ENCODE data around the gene POLR2J.

POLR2J gene

DNA sequence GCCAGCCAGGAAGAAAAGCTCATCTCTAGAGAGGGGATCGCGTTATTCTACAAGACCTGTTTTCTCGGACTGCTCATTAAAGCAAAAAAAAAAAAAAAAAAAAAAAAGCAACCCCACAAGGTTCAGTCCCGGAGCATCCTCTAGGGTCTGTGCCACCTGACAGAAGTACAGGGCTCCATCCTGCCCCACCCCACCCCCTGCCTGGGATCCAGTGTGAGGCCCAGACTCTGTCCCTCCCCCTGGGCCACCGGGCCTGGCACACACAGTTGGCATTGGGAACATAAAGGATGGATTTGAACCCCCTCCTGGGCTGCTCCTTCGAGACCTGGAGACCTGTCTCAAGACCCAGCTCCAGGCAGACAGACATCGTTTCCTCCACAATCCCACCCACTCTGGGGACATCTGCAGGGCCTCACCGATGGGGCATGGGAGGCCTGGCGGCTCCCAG, 44.7 kb downstream of the POLR2J start:
- no peak for DNase-seq

- no peak for DNase-seq
Observed at GRCh38 chr7:102433219-102434038, 45.3 kb downstream of the POLR2J start, which contains the start of gene ORAI2. ORAI2 (plus strand) TSS chr7:102433575; CDS start chr7:102438957, 5,382 bp downstream.

DNA sequence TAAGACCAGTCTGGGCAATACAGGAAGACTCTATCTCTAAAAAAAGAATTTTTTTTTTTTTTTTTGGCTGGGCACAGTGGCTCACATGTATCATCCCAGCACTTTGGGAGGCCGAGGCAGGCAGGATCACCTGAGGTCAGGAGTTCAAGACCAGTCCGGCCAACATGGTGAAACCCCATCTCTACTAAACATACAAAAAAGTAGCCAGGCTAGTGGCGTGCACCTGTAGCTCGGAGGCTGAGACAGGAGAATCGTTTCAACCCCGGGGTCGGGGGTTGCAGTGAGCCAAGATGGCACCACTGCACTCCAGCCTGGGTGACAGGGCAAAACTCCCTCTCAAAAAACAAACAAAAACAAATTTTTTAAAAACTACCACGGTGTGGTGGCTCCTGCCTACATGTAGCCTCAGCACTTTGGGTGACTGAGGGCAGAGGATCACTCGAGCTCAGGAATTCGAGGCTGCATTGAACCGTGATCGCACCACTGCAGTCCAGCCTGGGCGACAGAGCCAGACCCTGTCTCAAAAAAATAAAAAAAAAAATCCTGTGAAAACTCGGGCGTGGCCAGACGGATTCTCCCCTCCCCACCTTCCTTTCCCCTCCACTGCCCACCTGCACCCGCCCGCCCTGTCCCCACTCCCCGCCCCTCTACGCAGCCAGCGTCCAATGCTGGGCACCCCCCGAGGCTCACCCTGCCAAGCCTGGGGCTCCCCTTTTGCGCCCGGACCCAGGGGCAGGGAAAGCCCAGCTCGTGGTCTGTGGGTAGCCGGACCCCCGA, 46.1 kb downstream of the POLR2J start:
- DNase-seq, result no peak

DNA sequence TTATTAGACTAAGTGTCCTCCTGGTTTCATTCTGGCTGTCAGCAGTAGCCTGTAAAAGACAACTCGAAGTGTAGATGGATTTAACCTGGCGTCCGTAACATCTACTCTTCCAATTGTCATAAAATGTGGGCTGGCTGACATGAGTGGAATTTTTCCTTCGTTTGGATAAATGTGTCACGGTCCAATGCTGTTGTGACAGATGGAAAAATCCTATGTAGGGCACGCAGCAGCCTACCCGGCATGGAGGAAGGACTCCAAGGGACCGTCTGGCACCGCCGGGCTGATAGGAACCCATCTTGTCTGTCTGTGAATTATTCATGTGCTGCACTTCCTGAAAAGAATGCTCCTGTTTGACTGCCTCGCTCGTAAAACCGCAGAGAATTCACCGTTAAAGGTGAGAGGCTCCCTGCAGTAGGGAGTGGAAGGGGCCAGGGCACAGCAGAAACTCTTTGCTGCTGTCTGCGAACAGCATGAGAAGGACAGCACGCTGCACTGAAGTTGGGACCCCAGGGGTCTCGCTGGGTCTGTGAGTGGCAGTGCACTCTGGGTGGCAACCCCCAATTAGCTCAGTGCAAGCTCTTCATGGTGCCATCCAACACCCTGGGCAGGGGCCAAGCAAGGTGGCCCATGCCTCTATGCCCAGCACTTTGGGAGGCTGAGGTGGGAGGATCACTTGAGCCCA, 47.0 kb downstream of the POLR2J start:
- no peak for DNase-seq

DNA sequence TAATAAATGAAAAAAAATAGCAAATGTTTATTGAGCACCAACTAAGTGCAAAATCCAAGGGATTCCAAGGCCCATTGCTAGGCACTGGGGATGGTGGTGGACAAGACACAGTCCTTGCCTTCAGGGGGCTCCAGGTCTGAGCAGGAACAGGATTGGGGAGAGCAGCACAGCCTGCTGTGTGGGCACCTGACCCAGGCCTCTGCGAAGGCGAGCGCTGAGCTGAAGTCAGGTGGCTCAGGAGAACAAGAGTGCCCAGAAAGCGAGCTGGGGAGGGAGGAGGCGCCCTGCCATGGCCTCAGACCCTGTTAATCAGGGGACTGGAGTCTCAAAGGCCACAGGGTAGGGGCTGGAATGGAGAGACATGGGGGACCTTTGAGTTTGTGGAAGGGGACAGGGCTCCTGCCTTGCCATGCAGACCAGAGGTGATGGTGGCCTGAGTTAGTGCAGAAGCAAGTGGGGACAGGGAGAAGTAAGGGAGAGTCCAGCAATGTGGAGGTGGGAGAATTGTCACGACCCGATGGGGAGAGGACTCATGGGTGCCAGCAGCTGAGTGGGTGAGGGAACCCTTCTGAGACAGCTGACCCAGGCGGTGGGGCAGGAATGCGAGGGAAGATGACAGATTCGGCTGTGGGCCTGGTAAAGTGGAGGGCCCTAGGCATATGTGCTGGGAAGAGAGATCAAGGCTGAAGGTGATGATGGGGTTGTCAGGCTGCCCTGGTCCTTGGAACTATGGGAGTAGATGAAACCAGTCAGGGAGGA, 49.4 kb downstream of the POLR2J start:
- DNase-seq, result no peak

DNA sequence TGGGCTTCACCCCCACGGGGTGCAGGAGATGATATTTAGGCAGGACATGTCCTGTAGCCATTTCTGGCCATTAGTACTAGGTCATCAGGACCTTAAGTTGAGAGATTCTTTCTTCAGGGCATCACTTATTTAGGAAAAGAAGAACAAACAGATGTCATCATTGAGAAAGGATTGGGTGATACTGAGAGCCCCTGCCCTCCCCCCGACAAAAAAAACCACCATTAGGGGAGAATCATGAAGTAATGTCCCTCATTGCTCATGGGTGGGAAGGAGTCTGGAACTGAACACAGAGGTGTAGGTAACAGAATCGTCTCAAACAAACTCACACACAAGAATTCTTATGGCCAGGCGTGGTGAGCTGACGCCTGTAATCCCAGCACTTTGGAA, 51.7 kb downstream of the POLR2J start:
- DNase-seq, result no peak

DNA sequence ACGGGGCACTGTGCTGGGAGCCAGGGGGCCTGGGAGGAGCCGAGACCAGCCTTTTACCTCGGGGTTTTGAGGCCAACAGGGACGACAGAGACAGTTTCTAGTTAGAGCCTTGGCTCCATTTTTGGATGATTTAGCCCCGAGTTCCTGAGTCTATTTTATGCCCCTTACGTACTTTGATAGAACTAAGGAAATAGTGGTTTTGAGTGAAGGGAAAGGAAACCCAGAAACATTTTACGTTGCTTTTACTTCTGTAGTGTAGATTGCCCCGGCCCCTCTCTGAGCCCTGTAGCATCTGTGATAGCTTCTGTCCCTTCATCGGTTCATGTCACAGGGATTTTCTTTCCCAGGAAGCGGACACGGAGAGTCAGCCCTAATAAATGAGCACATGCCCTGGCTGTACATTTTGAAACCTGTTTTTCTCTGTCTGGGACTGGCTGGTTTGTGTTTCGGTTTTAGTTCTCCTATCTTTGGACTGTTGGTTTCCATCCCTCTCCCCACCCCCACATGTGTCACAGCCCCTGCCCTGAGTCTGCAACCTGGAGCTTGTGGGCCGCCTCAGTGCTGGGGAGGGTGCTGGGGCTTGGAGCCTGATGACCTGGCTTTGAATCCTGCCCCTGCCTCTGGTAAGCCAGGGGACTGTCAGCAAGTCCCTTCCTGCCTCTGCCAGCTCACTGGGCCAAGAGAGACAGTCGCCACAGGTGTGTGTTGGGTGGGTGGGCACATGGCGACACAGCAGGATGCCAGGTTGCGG, 52.3 kb downstream of the POLR2J start:
- DNase-seq, result no peak

DNA sequence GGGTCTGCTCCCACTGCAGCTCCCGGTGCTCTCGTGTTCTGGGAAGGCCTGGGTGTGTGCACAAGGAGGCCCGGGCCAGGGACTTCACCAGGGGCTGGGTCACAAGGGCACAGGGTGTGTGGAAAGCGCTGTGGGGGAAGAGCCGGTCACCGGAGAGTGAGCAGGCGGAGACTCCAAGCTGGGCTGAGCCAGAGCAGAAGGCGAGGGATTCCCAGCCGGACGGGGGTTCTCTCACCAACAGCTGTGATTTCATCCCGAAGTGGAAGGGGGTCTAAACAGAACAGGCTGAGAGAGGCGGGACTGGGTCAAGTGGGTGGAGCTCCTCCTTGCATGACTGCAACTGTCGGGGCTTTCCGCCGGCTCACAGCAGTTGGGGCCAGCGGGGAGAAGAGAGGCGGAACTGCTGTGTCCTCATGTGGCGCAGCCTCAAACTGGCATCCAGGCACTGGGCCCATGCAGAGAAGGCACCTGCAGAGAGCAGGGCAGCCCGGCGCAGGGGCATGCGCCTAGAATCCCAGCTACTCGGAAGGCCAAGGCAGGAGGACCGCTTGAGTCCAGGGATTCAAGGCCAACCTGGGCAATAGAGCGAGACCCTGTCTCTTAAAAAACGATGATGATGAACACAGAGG, 53.0 kb downstream of the POLR2J start:
- no peak for DNase-seq

DNA sequence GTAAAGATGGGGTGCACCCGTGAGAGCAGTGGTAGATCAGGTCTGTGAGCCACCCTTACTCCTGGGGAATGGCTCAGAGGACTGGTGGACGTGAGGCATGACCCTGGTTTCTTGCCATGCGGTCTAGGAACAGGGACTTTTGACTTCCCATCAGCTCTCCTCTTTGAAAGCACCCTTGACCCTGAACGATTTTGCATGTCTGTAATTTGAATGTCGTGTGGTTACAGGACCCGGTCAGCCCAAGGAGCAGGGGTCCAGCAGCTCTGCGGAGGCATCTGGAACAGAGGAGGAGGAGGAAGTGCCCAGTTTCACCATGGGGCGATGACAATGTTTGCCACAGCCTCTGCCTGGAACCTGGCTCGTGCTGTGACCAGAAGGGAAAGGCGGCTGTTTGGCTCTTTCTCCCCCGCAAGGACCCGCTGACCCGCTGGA, 53.9 kb downstream of the POLR2J start:
- no peak for DNase-seq

DNA sequence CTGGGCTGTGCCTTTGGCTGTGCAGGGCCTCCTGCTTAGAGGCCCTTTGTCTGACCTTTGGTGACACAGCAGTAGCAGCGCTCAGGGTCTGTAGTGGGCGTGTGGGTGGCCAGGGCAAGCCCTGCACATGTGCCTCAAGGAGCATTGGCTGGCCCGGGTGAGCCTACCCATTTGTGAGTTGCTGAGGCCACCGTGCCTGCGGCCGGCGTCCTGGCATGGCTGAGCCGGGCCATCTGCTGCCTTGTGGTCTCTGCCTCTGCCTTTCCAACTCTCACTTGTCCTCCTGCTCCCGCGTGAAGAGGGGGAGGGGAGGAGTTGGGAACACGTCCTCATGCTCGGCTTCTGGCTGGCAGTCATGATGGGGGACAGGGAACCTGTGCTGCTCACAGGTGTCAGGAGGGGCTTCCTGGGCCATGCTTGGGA, 54.6 kb downstream of the POLR2J start:
- no peak for DNase-seq
